ENCODE results near the gene MED20. TPM values are rescaled to one million over a fixed set of nuclear protein-coding genes. Genes with fewer than 3 reads are reported as not detected.

MED20 gene
- total RNA-seq, 1 experiment from 2014 or later: 24.5 TPM

DNA sequence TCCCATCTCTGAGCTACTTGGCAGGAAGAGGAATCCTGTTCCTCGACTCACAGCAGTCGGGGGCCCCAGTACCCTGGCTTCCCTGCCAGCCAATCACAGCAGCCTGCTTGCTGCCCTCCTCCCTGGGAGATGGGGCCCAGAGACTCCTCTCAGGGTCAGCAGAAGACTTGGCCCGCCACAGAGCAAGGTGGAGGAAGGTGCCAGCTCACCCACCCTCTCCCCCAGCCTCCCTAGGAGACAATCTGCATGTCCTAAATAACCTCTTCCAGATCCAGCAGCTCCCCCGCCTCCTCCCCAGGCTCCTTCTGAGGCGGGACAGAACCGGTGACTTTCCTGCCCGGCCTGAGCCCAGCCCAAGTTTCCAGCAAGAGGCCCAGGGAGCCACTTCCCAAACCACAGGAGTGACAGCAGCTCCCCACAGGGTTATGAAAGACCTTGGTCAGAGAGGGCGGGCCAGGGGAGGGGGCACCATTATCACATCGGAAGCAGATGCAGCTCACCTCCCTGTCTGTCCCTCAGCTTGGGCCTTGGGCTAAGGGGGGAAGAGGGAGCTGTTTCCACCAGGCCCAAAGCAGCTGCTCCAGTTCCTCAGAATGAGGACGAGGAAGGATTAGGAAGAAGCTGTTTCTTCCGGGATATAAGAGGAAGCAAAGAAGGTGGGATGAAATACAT is 18.4 kb upstream of the MED20 start:
- Histone ChIP-seq H3K27me3 (ENCODE audit: control insufficient read depth, insufficient read depth, low read length) (no peaks in the 10 kb centered on the region), H3K4me1 (ENCODE audit: control insufficient read depth, insufficient read depth, low read length) (peaks cover 45% of the 10 kb centered on the region), H3K27ac (ENCODE audit: low read length) (peak overlapping the region; percentile 71; the same call in 1 of the 2 replicates), H3K36me3 (ENCODE audit: control insufficient read depth, insufficient read depth, low read length) (no peaks in the 10 kb centered on the region), H3K9me3 (ENCODE audit: control insufficient read depth, insufficient read depth, low read depth, low read length) (no peaks in the 10 kb centered on the region), H3K4me3 (ENCODE audit: low read depth in 2 of 2, low read length in 2 of 2) (peak overlapping the region in 1 of 2 experiments; percentile 90; a peak in 1 of 4 replicates)
- TF ChIP-seq SIN3A (IDR thresholded peaks at IDR 0.05; ENCODE audit: borderline replicate concordance, insufficient read depth, low read depth, low read length) (no peak), TCF7L2 (IDR thresholded peaks at IDR 0.05; ENCODE audit: low read depth, low read length) (no peak), POLR2AphosphoS5 (IDR thresholded peaks at IDR 0.05; ENCODE audit: low read depth, low read length) (no peak)
- TF ChIP-seq, protein P1, sequence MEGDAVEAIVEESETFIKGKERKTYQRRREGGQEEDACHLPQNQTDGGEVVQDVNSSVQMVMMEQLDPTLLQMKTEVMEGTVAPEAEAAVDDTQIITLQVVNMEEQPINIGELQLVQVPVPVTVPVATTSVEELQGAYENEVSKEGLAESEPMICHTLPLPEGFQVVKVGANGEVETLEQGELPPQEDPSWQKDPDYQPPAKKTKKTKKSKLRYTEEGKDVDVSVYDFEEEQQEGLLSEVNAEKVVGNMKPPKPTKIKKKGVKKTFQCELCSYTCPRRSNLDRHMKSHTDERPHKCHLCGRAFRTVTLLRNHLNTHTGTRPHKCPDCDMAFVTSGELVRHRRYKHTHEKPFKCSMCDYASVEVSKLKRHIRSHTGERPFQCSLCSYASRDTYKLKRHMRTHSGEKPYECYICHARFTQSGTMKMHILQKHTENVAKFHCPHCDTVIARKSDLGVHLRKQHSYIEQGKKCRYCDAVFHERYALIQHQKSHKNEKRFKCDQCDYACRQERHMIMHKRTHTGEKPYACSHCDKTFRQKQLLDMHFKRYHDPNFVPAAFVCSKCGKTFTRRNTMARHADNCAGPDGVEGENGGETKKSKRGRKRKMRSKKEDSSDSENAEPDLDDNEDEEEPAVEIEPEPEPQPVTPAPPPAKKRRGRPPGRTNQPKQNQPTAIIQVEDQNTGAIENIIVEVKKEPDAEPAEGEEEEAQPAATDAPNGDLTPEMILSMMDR (IDR thresholded peaks at IDR 0.05): no peak
- TF ChIP-seq, protein P2, sequence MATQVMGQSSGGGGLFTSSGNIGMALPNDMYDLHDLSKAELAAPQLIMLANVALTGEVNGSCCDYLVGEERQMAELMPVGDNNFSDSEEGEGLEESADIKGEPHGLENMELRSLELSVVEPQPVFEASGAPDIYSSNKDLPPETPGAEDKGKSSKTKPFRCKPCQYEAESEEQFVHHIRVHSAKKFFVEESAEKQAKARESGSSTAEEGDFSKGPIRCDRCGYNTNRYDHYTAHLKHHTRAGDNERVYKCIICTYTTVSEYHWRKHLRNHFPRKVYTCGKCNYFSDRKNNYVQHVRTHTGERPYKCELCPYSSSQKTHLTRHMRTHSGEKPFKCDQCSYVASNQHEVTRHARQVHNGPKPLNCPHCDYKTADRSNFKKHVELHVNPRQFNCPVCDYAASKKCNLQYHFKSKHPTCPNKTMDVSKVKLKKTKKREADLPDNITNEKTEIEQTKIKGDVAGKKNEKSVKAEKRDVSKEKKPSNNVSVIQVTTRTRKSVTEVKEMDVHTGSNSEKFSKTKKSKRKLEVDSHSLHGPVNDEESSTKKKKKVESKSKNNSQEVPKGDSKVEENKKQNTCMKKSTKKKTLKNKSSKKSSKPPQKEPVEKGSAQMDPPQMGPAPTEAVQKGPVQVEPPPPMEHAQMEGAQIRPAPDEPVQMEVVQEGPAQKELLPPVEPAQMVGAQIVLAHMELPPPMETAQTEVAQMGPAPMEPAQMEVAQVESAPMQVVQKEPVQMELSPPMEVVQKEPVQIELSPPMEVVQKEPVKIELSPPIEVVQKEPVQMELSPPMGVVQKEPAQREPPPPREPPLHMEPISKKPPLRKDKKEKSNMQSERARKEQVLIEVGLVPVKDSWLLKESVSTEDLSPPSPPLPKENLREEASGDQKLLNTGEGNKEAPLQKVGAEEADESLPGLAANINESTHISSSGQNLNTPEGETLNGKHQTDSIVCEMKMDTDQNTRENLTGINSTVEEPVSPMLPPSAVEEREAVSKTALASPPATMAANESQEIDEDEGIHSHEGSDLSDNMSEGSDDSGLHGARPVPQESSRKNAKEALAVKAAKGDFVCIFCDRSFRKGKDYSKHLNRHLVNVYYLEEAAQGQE (IDR thresholded peaks at IDR 0.05; ENCODE audit: insufficient read depth in 1 of 2, low read depth in 2 of 2, low read length in 1 of 2): no peak
- CTCF ChIA-PET: interaction anchor here (0.8 to 1.0 kb wide), 3 partner anchors 89 to 152 kb away, joined by 3 read pairs; partner anchors contain the start of gene TOMM6
- in situ Hi-C loops (cut with HindIII; ENCODE audit: low pct_unique_long_range_greater_than_20kb, low sequenced_read_pairs): no loop called here
- BruUV-seq (replicated peaks): no TSS peak
- intact Hi-C loops (cut with micrococcal nuclease; ENCODE audit: unreplicated experiment): no loop called here
- POLR2A ChIA-PET: interaction anchor here (0.6 to 0.7 kb wide), 2 partner anchors 16 to 93 kb away, joined by 7 to 15 read pairs; no protein-coding TSS in a partner anchor
- ATAC-seq: no peak
- DNase-seq (ENCODE audit: low read depth, low spot score): no peak

GRCh38 chr6:41938590-41939175 is 17.7 kb upstream of the MED20 start:
- Histone ChIP-seq H3K4me3 (ENCODE audit: low read depth in 2 of 2, low read length in 2 of 2) (no peak overlapping the region), H3K9me3 (ENCODE audit: control insufficient read depth, insufficient read depth, low read depth, low read length) (no peaks in the 10 kb centered on the region), H3K36me3 (ENCODE audit: control insufficient read depth, insufficient read depth, low read length) (no peaks in the 10 kb centered on the region), H3K4me1 (ENCODE audit: control insufficient read depth, insufficient read depth, low read length) (peaks cover 46% of the 10 kb centered on the region), H3K27ac (ENCODE audit: low read length) (no peak overlapping the region), H3K27me3 (ENCODE audit: control insufficient read depth, insufficient read depth, low read length) (no peaks in the 10 kb centered on the region)
- intact Hi-C loops (cut with micrococcal nuclease; ENCODE audit: unreplicated experiment) (no loop called here), in situ Hi-C loops (cut with HindIII; ENCODE audit: low pct_unique_long_range_greater_than_20kb, low sequenced_read_pairs) (no loop called here)
- no peak for ATAC-seq
- no peak for DNase-seq (ENCODE audit: low read depth, low spot score)
- CTCF ChIA-PET: interaction anchor here (0.9 to 1.0 kb wide), 2 partner anchors 90 to 106 kb away, joined by 3 read pairs; no protein-coding TSS in a partner anchor
- POLR2A ChIA-PET: no interaction called here
- TF ChIP-seq, protein P2 (IDR thresholded peaks at IDR 0.05; ENCODE audit: insufficient read depth in 1 of 2, low read depth in 2 of 2, low read length in 1 of 2): no peak
- TF ChIP-seq POLR2AphosphoS5 (IDR thresholded peaks at IDR 0.05; ENCODE audit: low read depth, low read length): no peak
- no peak for TF ChIP-seq TCF7L2 (IDR thresholded peaks at IDR 0.05; ENCODE audit: low read depth, low read length)
- TF ChIP-seq, protein P1 (IDR thresholded peaks at IDR 0.05): no peak
- TF ChIP-seq SIN3A (IDR thresholded peaks at IDR 0.05; ENCODE audit: borderline replicate concordance, insufficient read depth, low read depth, low read length): no peak
- no TSS peak for BruUV-seq (replicated peaks)

Measured in Panc1 (cell line).